Epithelial cell of esophagus (primary cell): ENCODE measurements around the gene MRPL23.

Experiments used
- DNase-seq: peaks from one replicate; pipeline ENCODE4 v3.0.0; 2010; ENCODE audit warnings: low read depth
- H3K4me3 ChIP-seq: 2 replicates; pipeline ENCODE4 v1.5.1; 2011; ENCODE audit warnings: mild to moderate bottlenecking, low read length, control low read depth
- TF ChIP-seq, protein P1 (sequence below): IDR thresholded peaks from 2 replicates; pipeline ENCODE4 v1.5.1; 2011; ENCODE audit warnings: low read depth, mild to moderate bottlenecking, low read length, control low read depth, inconsistent platforms; ENCODE audit not compliant: insufficient read depth; ENCODE audit errors: missing control alignments

MRPL23 gene

GRCh38 chr11:1921574-1922141, 25.5 kb upstream of the MRPL23 start:
- H3K4me3 ChIP-seq: no peak overlapping the region
- TF ChIP-seq, protein P1, sequence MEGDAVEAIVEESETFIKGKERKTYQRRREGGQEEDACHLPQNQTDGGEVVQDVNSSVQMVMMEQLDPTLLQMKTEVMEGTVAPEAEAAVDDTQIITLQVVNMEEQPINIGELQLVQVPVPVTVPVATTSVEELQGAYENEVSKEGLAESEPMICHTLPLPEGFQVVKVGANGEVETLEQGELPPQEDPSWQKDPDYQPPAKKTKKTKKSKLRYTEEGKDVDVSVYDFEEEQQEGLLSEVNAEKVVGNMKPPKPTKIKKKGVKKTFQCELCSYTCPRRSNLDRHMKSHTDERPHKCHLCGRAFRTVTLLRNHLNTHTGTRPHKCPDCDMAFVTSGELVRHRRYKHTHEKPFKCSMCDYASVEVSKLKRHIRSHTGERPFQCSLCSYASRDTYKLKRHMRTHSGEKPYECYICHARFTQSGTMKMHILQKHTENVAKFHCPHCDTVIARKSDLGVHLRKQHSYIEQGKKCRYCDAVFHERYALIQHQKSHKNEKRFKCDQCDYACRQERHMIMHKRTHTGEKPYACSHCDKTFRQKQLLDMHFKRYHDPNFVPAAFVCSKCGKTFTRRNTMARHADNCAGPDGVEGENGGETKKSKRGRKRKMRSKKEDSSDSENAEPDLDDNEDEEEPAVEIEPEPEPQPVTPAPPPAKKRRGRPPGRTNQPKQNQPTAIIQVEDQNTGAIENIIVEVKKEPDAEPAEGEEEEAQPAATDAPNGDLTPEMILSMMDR: no peak
- DNase-seq: no peak

- TF ChIP-seq, protein P1: no peak
- no peak for DNase-seq
- no peak overlapping the region for H3K4me3 ChIP-seq
Observed at GRCh38 chr11:1922481-1923081, 24.6 kb upstream of the MRPL23 start.

GRCh38 chr11:1923201-1923956, 23.8 kb upstream of the MRPL23 start:
- TF ChIP-seq, protein P1: no peak

GRCh38 chr11:1924181-1924580, 23.0 kb upstream of the MRPL23 start:
- H3K4me3 ChIP-seq: no peak overlapping the region
- TF ChIP-seq, protein P1: no peak
- peak; percentile 71 for DNase-seq

More at GRCh38 chr11:1923201-1923956, 23.8 kb upstream of the MRPL23 start:
- no peak for DNase-seq
- no peak overlapping the region for H3K4me3 ChIP-seq

GRCh38 chr11:1924646-1925372, 22.3 kb upstream of the MRPL23 start:
- TF ChIP-seq, protein P1: no peak
- no peak for DNase-seq
- no peak overlapping the region for H3K4me3 ChIP-seq

GRCh38 chr11:1925373-1926155, 21.6 kb upstream of the MRPL23 start:
- H3K4me3 ChIP-seq: no peak overlapping the region
- TF ChIP-seq, protein P1: no peak
- DNase-seq: no peak
